Subcutaneous abdominal adipose tissue (tissue), 5 donors: ENCODE results near the gene SLC6A7.
"Not testable (repeated sequence)": the region's sequence is repeated elsewhere in the genome, so short reads cannot be mapped to it uniquely, and the experiment has no call there.

Experiments
- H3K27ac ChIP-seq: one replicate; pipeline ENCODE4 v1.7.0; 2013; ENCODE audit warnings: low read depth, mild to moderate bottlenecking, inconsistent platforms, low read length, moderate library complexity
- H3K27me3 ChIP-seq, 5 donors: one replicate each; pipeline ENCODE4 v1.7.0; 2013; ENCODE audit warnings: low read length in 5 of 5, inconsistent platforms in 1 of 5; ENCODE audit not compliant: control insufficient read depth in 5 of 5, insufficient read depth in 4 of 5
- H3K36me3 ChIP-seq, 5 donors: one replicate each; pipeline ENCODE4 v1.7.0; 2013; ENCODE audit warnings: low read length in 5 of 5; ENCODE audit not compliant: control insufficient read depth in 5 of 5, insufficient read depth in 5 of 5
- H3K4me1 ChIP-seq, 5 donors: one replicate each; pipeline ENCODE4 v1.7.0; 2013; ENCODE audit warnings: low read length in 5 of 5, mild to moderate bottlenecking in 3 of 5, moderate library complexity in 1 of 5; ENCODE audit not compliant: control insufficient read depth in 5 of 5, insufficient read depth in 5 of 5
- H3K4me3 ChIP-seq, 5 donors: one replicate each; pipeline ENCODE4 v1.7.0; 2013; ENCODE audit warnings: low read length in 5 of 5, low read depth in 1 of 5
- H3K9ac ChIP-seq, 5 donors: one replicate each; pipeline ENCODE4 v1.7.0; 2013; ENCODE audit warnings: low read length in 5 of 5, mild to moderate bottlenecking in 4 of 5, moderate library complexity in 3 of 5
- H3K9me3 ChIP-seq, 5 donors: one replicate each; pipeline ENCODE4 v1.7.0; 2013; ENCODE audit warnings: low read length in 5 of 5; ENCODE audit not compliant: control insufficient read depth in 5 of 5
- donor health status: healthy.
- donor health status: healthy.
- donor health status: healthy.
- donor health status: healthy.
- donor health status: healthy.

The SLC6A7 gene

GRCh38 chr5:150222906-150223305 lies 33.0 kb downstream of the SLC6A7 start:
- Histone ChIP-seq H3K4me3 (no peak overlapping the region), H3K27me3 (peaks cover 0 to 6% (median 2%) of the 10 kb centered on the region in 5 donors), H3K27ac (no peak overlapping the region), H3K36me3 (no peaks in the 10 kb centered on the region), H3K4me1 (peaks cover 0 to 2% (median 1%) of the 10 kb centered on the region in 5 donors), H3K9me3 (no peaks in the 10 kb centered on the region), H3K9ac (no peak overlapping the region)

GRCh38 chr5:150223474-150223873 lies 33.6 kb downstream of the SLC6A7 start:
- H3K4me1 ChIP-seq, result no peaks in the 10 kb centered on the region
- no peaks in the 10 kb centered on the region for H3K36me3 ChIP-seq
- no peak overlapping the region for H3K27ac ChIP-seq
- no peaks in the 10 kb centered on the region for H3K9me3 ChIP-seq
- H3K4me3 ChIP-seq, result no peak overlapping the region
- H3K27me3 ChIP-seq, result peaks cover 0 to 6% (median 2%) of the 10 kb centered on the region in 5 donors
- no peak overlapping the region for H3K9ac ChIP-seq

- H3K9ac ChIP-seq, result no peak overlapping the region
Measured at GRCh38 chr5:150224483-150225027, 34.7 kb downstream of the SLC6A7 start.

GRCh38 chr5:150227036-150227435 lies 37.2 kb downstream of the SLC6A7 start:
- H3K27ac ChIP-seq, result no peak overlapping the region
- no peak overlapping the region for H3K9ac ChIP-seq
- no peaks in the 10 kb centered on the region for H3K4me1 ChIP-seq
- H3K27me3 ChIP-seq, result no peaks in the 10 kb centered on the region
- H3K4me3 ChIP-seq, result no peak overlapping the region
- H3K36me3 ChIP-seq, result no peaks in the 10 kb centered on the region
- H3K9me3 ChIP-seq, result no peaks in the 10 kb centered on the region

More at GRCh38 chr5:150224483-150225027, 34.7 kb downstream of the SLC6A7 start:
- Histone ChIP-seq H3K27me3 (peaks cover 0 to 6% (median 2%) of the 10 kb centered on the region in 5 donors), H3K4me3 (no peak overlapping the region), H3K9me3 (no peaks in the 10 kb centered on the region), H3K4me1 (no peaks in the 10 kb centered on the region), H3K36me3 (no peaks in the 10 kb centered on the region), H3K27ac (no peak overlapping the region)

- no peak overlapping the region for H3K9ac ChIP-seq
- no peak overlapping the region for H3K27ac ChIP-seq
- no peaks in the 10 kb centered on the region for H3K9me3 ChIP-seq
- no peaks in the 10 kb centered on the region for H3K36me3 ChIP-seq
- H3K27me3 ChIP-seq, result no peaks in the 10 kb centered on the region
- H3K4me1 ChIP-seq, result no peaks in the 10 kb centered on the region
- H3K4me3 ChIP-seq, result no peak overlapping the region
Measured at GRCh38 chr5:150227606-150228273, 37.9 kb downstream of the SLC6A7 start.

GRCh38 chr5:150229571-150229970 lies 39.7 kb downstream of the SLC6A7 start:
- Histone ChIP-seq H3K4me1 (peaks cover 0 to 6% (median 0%) of the 10 kb centered on the region in 5 donors), H3K9me3 (no peaks in the 10 kb centered on the region), H3K27ac (no peak overlapping the region), H3K4me3 (no peak overlapping the region), H3K27me3 (no peaks in the 10 kb centered on the region), H3K9ac (no peak overlapping the region), H3K36me3 (no peaks in the 10 kb centered on the region)

- no peaks in the 10 kb centered on the region for H3K27me3 ChIP-seq
- H3K36me3 ChIP-seq, result no peaks in the 10 kb centered on the region
- H3K27ac ChIP-seq, result no peak overlapping the region
- H3K9me3 ChIP-seq, result no peaks in the 10 kb centered on the region
- peaks cover 0 to 8% (median 0%) of the 10 kb centered on the region in 5 donors for H3K4me1 ChIP-seq
- no peak overlapping the region for H3K9ac ChIP-seq
- H3K4me3 ChIP-seq, result no peak overlapping the region
Measured at GRCh38 chr5:150230842-150231241, 41.0 kb downstream of the SLC6A7 start.

GRCh38 chr5:150233706-150234105 lies 43.8 kb downstream of the SLC6A7 start:
- H3K36me3 ChIP-seq, H3K4me3 ChIP-seq, H3K9me3 ChIP-seq, H3K27ac ChIP-seq, H3K27me3 ChIP-seq, H3K4me1 ChIP-seq, H3K9ac ChIP-seq: not testable (repeated sequence)

- no peaks in the 10 kb centered on the region for H3K36me3 ChIP-seq
- H3K4me3 ChIP-seq, result no peak overlapping the region
- H3K27me3 ChIP-seq, result no peaks in the 10 kb centered on the region
- H3K4me1 ChIP-seq, result peaks cover 0 to 8% (median 0%) of the 10 kb centered on the region in 5 donors
- no peaks in the 10 kb centered on the region for H3K9me3 ChIP-seq
- no peak overlapping the region for H3K9ac ChIP-seq
- no peak overlapping the region for H3K27ac ChIP-seq
Measured at GRCh38 chr5:150234576-150235499, 45.0 kb downstream of the SLC6A7 start.

GRCh38 chr5:150235500-150235854 lies 45.6 kb downstream of the SLC6A7 start:
- Histone ChIP-seq H3K9me3 (no peaks in the 10 kb centered on the region), H3K27ac (no peak overlapping the region), H3K4me3 (no peak overlapping the region), H3K4me1 (peaks cover 0 to 8% (median 0%) of the 10 kb centered on the region in 5 donors), H3K27me3 (no peaks in the 10 kb centered on the region), H3K36me3 (no peaks in the 10 kb centered on the region), H3K9ac (no peak overlapping the region)
